Effector memory CD4-positive, alpha-beta T cell (primary cell): Measurements from ENCODE around the gene MAP3K9.
A peak's percentile ranks its signal among the peaks of the same experiment; 100 is the strongest.

Experiments
- DNase-seq, 3 donors: peaks; one replicate each; pipeline ENCODE4 v3.0.0-alpha.2; 2020
- H3K27ac ChIP-seq: 2 replicates; pipeline ENCODE4 v1.7.0; 2013; ENCODE audit warnings: mild to moderate bottlenecking, low read length, moderate library complexity; ENCODE audit not compliant: insufficient read depth, poor library complexity, severe bottlenecking
- H3K27me3 ChIP-seq: replicated peaks from 2 replicates; pipeline ENCODE4 v1.7.0; 2013; ENCODE audit warnings: mild to moderate bottlenecking, low read length; ENCODE audit not compliant: insufficient read depth, control insufficient read depth, poor library complexity, severe bottlenecking
- H3K36me3 ChIP-seq: 2 replicates; pipeline ENCODE4 v1.7.0; 2013; ENCODE audit warnings: mild to moderate bottlenecking, low read length, moderate library complexity; ENCODE audit not compliant: control insufficient read depth, insufficient read depth
- H3K4me1 ChIP-seq: 2 replicates; pipeline ENCODE4 v1.7.0; 2013; ENCODE audit warnings: low read length, mild to moderate bottlenecking; ENCODE audit not compliant: control insufficient read depth, insufficient read depth, poor library complexity, severe bottlenecking
- H3K4me3 ChIP-seq: 2 replicates; pipeline ENCODE4 v1.7.0; 2013; ENCODE audit warnings: low read length, low read depth, mild to moderate bottlenecking; ENCODE audit not compliant: insufficient read depth, poor library complexity, severe bottlenecking
- H3K9me3 ChIP-seq: 2 replicates; pipeline ENCODE4 v1.7.0; 2013; ENCODE audit warnings: mild to moderate bottlenecking, low read length, moderate library complexity; ENCODE audit not compliant: control insufficient read depth

The MAP3K9 gene

DNA sequence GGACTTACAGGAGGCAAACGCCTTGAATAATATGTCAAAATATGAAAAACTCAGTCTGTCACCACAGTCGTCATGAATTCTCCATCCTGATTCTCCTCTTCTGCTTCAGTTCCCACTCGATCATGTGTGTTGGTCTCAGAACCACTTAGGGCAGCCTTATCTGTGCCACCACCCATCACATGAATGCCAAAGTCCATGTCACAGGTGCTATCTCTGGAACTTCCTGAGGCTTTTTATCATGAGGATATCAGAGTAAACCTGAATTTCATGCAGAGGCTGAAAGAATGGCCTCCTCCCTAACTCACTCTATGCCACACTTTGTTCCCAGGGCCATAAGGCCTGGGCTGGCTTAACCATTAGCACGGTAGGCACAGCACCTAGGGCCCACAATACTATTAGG lies 28.8 kb upstream of the MAP3K9 start:
- Histone ChIP-seq H3K36me3 (no peaks in the 10 kb centered on the region), H3K4me1 (no peaks in the 10 kb centered on the region), H3K4me3 (no peak overlapping the region), H3K9me3 (no peaks in the 10 kb centered on the region), H3K27ac (no peak overlapping the region), H3K27me3 (no peaks in the 10 kb centered on the region)
- no peak for DNase-seq

DNA sequence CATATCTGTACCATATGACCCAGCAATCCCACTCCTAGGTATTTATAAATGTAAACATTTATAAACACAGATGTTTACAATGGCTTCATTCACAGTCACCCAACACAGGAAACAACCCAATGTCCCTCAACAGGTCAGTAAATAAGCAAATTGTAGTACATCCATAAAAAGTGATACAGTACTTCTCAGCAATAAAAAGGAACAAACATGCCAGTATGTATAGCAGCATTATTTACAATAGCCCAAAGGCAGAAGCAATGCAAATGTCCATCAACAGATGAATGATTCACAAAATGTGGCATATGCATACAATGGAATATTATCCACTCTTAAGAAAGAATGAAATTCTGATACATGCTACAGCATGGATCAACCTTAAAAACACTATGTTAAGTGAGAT lies 27.6 kb upstream of the MAP3K9 start:
- Histone ChIP-seq H3K4me3 (no peak overlapping the region), H3K36me3 (no peaks in the 10 kb centered on the region), H3K27me3 (no peaks in the 10 kb centered on the region), H3K27ac (no peak overlapping the region), H3K9me3 (no peaks in the 10 kb centered on the region), H3K4me1 (no peaks in the 10 kb centered on the region)
- no peak for DNase-seq

- no peak overlapping the region for H3K27ac ChIP-seq
- H3K9me3 ChIP-seq = no peaks in the 10 kb centered on the region
- H3K27me3 ChIP-seq = no peaks in the 10 kb centered on the region
Observed at GRCh38 chr14:70833884-70834283, 24.6 kb upstream of the MAP3K9 start.

GRCh38 chr14:70832561-70833305 lies 23.4 kb upstream of the MAP3K9 start:
- Histone ChIP-seq H3K9me3 (no peaks in the 10 kb centered on the region), H3K27me3 (no peaks in the 10 kb centered on the region), H3K27ac (no peak overlapping the region), H3K4me1 (no peaks in the 10 kb centered on the region), H3K36me3 (no peaks in the 10 kb centered on the region), H3K4me3 (no peak overlapping the region)
- DNase-seq = no peak

More at GRCh38 chr14:70833884-70834283, 24.6 kb upstream of the MAP3K9 start:
- Histone ChIP-seq H3K36me3 (no peaks in the 10 kb centered on the region), H3K4me3 (no peak overlapping the region), H3K4me1 (no peaks in the 10 kb centered on the region)
- no peak for DNase-seq

- no peaks in the 10 kb centered on the region for H3K4me1 ChIP-seq
- no peak overlapping the region for H3K4me3 ChIP-seq
- no peaks in the 10 kb centered on the region for H3K36me3 ChIP-seq
- H3K9me3 ChIP-seq = no peaks in the 10 kb centered on the region
- no peak for DNase-seq
- no peaks in the 10 kb centered on the region for H3K27me3 ChIP-seq
- no peak overlapping the region for H3K27ac ChIP-seq
Observed at GRCh38 chr14:70830998-70831781, 21.9 kb upstream of the MAP3K9 start.

GRCh38 chr14:70828188-70828587 lies 18.9 kb upstream of the MAP3K9 start:
- H3K9me3 ChIP-seq = no peaks in the 10 kb centered on the region
- no peak overlapping the region for H3K4me3 ChIP-seq
- DNase-seq = no peak
- H3K27ac ChIP-seq = no peak overlapping the region
- H3K36me3 ChIP-seq = no peaks in the 10 kb centered on the region
- H3K4me1 ChIP-seq = no peaks in the 10 kb centered on the region
- H3K27me3 ChIP-seq = no peaks in the 10 kb centered on the region

- H3K4me3 ChIP-seq = no peak overlapping the region
- no peaks in the 10 kb centered on the region for H3K36me3 ChIP-seq
- peaks cover 4% of the 10 kb centered on the region for H3K4me1 ChIP-seq
- no peak overlapping the region for H3K27ac ChIP-seq
- no peaks in the 10 kb centered on the region for H3K9me3 ChIP-seq
- DNase-seq = no peak
- H3K27me3 ChIP-seq = no peaks in the 10 kb centered on the region
Observed at GRCh38 chr14:70827752-70828151, 18.4 kb upstream of the MAP3K9 start.

DNA sequence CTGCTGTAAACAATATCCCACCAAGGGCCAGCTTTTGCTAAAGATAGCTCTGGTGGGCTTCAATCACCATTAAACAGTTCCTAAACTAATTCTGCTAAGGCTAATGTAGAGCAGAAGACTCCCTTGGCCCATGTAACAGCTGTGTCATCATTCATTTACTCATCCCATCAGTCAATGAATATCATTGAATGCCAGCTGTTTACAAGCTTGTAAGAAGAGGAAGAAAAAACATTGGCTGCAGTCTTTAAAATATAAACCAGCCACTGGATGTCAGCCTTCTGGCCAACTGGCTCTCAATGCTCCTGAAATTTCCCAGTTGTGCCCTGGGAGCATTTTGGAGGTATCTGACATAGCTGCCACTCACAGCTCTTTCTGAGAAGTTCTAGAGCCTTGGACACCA lies 18.0 kb upstream of the MAP3K9 start:
- H3K27me3 ChIP-seq = no peaks in the 10 kb centered on the region
- no peak overlapping the region for H3K27ac ChIP-seq
- no peak overlapping the region for H3K4me3 ChIP-seq
- DNase-seq = no peak
- H3K4me1 ChIP-seq = peaks cover 6% of the 10 kb centered on the region
- no peaks in the 10 kb centered on the region for H3K9me3 ChIP-seq
- no peaks in the 10 kb centered on the region for H3K36me3 ChIP-seq

DNA sequence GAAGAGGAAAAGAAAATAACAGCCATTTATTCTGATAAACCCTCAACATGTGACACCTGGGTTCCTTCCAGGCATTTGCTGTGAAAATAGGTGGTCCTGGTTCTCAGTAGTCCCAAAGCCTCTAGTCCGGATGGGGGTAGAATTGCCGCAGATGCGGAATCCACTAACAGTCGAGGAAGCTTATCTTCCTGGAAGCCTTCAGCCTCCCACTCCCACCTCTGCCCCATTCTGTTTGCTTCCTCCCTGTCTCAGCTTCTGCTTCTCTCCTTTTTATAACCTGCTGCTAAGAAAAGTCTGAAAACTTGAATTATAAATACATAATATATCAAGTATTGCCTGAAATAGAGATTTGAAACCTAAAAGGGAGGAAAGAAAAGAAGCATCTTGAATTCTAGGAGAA lies 14.0 kb upstream of the MAP3K9 start:
- Histone ChIP-seq H3K27me3 (no peaks in the 10 kb centered on the region), H3K4me3 (no peak overlapping the region), H3K27ac (no peak overlapping the region), H3K9me3 (no peaks in the 10 kb centered on the region), H3K36me3 (no peaks in the 10 kb centered on the region), H3K4me1 (peaks cover 13% of the 10 kb centered on the region)
- DNase-seq = no peak

- peak overlapping the region; percentile 88 for H3K4me3 ChIP-seq
- peak overlapping the region; percentile 25 for H3K27ac ChIP-seq
- H3K9me3 ChIP-seq = no peaks in the 10 kb centered on the region
- peaks cover 13% of the 10 kb centered on the region for H3K4me1 ChIP-seq
- no peak for DNase-seq
- H3K27me3 ChIP-seq = no peaks in the 10 kb centered on the region
- no peaks in the 10 kb centered on the region for H3K36me3 ChIP-seq
Observed at GRCh38 chr14:70822530-70823185, 13.3 kb upstream of the MAP3K9 start.
